Stimulated activated CD8-positive, alpha-beta memory T cell treated with anti-CD3 and anti-CD28 coated beads, Interleukin-7, amount 100 ng/mL, for 48 hours (primary cell): ENCODE measurements around the gene ZNF200.
A peak's percentile ranks its signal among the peaks of the same experiment; 100 is the strongest.
"Not testable (repeated sequence)": the region's sequence is repeated elsewhere in the genome, so short reads cannot be mapped to it uniquely, and the experiment has no call there.

Experiments used
- DNase-seq, 2 donors: peaks; one replicate each; pipeline ENCODE4 v3.0.0-alpha.2; 2020; ENCODE audit warnings: low read depth in 1 of 2; ENCODE audit errors: extremely low read depth in 1 of 2

The ZNF200 gene

DNA sequence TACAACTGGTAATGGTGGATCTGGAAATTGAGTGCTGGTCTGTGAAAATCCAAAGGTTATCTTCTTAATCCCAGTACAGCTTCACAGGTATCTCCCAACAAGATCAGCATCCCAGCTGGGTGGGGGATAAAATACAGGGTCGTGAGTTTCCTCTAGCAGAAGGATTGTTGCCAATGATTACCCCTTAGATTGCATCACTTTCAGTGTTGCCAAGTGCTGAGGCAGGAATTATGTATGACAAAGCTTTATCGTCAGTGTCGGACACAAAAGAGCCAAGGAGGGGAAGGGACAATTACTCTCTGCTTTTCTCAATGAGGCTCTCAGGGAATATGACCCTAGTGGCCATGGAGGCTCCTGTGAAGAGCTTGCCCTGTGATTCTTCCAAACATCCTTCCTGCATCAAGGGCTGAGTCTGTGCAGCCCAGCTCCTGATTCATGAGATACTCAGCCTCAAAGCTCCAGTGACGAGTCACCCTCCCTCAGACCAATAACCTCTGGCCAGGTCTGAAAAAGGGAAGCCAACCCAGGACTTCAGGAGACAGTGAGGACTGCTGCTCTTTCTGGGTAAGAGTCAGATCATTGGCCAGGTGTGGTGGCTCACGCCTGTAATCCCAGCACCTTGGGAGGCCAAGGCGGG lies 31.9 kb downstream of the ZNF200 start:
- DNase-seq, result no peak

DNA sequence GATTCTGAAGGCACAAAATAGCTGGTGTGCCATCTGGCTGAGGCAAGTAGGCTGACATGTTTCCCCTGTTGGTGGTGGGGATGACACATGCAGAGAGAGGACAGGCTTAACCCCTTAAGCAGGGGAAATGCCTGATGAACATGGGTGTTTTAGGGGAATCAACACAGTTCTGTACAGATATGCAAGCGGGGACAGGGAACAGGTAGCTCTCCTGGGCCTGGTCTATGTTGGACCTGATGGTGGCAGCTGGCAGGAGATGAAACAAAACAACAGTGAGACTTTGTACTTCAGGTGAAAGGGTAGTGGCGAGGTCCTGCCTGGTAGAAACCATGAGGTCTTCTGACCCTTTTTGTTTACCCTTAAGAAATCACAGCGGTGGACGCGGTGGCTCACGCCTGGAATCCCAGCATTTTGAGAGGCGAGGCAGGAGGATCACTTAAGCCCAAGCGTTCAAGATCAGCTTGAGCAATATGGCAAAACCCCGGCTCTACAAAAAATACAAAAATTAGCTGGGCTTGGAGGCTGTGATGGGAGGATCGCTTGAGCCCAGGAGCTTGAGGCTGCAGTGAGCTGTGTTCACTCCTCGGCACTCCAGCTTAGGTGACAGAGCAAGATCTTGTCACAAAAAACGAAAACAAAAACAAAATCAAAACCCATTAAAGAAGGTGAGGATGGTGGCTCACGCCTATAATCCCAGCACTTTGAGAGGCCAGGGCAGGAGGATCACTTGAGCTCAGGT lies 36.5 kb downstream of the ZNF200 start:
- no peak for DNase-seq

GRCh38 chr16:3197694-3198333 lies 37.1 kb downstream of the ZNF200 start:
- not testable (repeated sequence) for DNase-seq

DNA sequence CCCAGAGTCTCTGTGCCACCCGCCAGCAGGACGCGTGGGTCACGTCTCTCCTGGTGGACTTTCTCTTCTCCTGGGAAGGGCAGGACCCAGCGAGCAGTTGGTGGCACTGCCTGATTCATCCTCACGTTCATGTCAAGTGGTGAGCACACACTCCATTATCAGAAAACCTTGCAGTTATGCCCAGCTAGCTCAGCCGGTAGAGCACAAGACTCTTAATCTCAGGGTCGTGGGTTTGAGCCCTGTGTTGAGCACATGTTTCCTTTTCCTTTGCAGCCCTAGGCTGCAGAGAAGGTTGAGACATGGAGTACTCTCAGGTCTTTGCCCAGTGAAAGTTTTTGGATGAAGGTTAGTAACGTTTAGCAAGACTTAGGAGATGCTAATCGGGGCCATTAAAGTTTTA lies 39.0 kb downstream of the ZNF200 start:
- no peak for DNase-seq

DNA sequence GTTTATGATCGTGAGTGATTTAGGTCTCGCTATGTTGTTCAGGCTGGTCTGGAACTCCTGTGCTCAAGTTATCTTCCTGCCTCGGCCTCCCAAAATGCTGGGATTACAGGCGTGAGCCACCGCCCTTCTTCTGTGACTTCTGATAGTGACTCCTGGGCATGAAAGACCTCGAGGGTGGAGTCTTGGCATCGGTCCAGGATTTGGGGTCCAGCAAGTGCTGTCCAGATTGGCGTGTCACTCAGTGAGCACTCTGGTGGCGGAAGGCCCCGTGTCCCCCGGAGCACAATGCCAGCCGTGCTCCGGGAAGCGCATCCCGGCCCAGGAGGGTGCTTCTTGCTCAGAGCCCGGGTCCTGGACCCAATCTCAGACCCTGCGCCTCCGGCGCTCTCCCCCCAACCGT lies 40.2 kb downstream of the ZNF200 start:
- DNase-seq, result no peak

GRCh38 chr16:3193221-3194212 lies 41.4 kb downstream of the ZNF200 start:
- DNase-seq, result no peak

- DNase-seq, result no peak
Observed at GRCh38 chr16:3192476-3193019, 42.4 kb downstream of the ZNF200 start.

DNA sequence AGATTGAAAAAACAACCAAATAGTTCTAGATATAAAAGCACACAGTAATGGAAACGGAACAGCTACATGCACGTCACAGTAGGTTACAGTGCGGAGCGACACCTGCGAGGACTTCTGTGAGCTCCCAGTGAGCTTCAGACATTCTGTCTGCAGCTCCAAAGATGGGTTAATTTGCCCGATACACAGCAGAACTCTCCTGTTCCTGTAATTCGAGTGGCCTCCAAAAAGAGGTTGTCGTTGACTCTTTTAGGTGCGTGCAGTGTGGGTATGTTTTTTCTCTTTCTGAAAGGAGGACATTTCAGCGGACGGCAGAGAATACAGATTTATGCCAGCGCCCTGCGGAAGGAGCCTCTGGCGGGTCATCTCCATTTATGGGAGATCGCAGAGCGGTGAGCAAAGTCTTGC lies 44.0 kb downstream of the ZNF200 start:
- no peak for DNase-seq

DNA sequence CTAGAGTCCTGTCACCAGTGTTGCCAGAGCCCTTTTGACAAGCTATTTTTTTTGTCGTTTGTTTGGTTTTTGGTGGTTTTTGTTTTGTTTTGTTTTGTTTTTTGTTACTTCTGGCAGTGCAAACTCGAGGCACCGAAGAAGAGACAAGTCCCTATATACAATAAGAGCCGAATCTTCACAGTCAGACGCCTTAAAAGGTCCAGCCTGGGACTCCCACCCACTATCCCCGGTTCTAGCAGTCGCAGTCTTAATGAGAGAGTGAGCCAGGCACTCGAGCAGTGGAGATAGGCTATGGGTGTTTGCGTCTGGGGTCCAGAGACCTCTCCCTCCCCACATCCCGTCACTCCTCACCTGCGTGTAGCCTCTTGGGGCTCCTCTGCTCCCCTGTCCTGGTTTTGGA lies 45.1 kb downstream of the ZNF200 start:
- DNase-seq, result no peak

DNA sequence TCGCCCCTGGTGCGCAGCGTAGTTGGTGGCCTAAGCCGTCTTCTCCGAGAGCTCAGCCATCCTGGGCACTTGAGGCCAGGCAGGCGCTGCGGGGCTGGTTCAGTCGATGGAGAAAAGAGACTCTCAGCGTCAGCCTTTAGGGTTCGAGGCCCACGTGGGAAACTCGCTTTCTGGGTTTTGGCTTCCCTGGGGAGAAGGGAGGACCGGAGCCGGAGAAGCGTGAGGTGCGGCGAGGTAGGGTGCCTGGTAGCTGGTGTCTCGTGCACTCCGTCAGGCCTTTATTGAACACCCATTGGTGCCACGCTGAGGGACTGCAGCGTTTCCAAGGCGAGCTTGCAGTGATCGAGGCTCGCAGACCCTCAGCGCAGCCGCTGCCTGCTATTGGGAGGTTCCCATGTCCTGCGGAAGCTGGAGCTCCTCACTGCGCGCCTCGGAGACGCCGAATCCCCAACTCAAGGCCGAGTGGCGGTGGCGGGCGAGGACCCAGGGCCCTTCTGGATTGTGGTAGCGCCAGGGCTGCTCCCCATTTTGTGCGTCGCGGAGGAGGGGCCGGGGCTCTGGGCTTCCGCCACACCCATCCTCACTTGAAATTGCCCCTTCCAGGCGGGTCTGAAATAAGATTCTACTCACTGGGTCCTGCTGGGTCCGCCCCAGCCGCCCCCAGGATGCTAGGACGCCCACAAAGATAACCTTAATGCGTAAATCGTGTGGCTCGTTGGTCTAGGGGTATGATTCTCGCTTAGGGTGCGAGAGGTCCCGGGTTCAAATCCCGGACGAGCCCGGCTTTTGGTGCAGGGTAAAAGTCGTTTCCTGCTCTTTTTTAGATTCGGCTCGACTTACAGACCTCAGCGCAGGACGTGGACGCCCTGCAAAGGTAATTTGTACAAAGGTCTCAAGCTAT lies 45.8 kb downstream of the ZNF200 start:
- peak; percentile 40 to 61 for DNase-seq

GRCh38 chr16:3188675-3188924 lies 46.4 kb downstream of the ZNF200 start:
- DNase-seq, result no peak

GRCh38 chr16:3187798-3188674 lies 46.9 kb downstream of the ZNF200 start, which contains the start of gene OR1F1:
Gene OR1F1 (plus strand): TSS chr16:3188204.
- peak; percentile 64 to 85 for DNase-seq

DNA sequence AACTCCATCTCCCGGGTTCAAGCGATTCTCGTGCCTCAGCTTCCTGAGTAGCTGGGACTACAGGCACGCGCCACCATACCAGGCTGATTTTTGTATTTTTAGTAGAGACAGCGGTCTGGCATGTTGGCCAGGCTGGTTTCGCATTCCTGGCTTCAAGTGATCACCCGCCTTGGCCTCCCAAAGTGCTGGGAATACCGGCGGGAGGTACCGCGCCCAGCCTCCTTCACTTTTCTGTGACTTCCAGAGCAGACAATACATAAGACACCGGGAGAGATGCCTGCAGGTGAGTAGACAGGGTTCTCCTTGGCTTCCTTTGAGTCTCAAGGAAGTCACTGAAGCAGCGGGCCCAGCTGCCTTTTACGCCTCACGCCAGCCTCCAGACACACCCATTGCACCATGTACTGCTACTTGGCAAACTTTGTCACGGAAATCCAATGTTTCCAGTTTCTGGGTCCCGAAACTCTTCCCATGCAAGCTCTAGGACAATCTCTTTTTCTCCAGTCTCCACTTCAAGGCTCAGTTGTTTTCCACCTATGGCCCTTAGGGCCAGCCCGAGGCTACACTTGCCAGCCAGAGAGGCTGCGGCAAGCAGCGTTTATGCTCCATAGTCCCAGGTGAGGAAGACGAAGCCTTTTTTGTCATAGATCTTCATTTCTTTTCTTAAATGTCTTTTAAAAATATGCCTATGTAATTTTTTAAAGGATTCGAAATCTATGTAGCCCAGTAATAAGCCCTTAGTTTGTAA lies 47.8 kb downstream of the ZNF200 start:
- no peak for DNase-seq

DNA sequence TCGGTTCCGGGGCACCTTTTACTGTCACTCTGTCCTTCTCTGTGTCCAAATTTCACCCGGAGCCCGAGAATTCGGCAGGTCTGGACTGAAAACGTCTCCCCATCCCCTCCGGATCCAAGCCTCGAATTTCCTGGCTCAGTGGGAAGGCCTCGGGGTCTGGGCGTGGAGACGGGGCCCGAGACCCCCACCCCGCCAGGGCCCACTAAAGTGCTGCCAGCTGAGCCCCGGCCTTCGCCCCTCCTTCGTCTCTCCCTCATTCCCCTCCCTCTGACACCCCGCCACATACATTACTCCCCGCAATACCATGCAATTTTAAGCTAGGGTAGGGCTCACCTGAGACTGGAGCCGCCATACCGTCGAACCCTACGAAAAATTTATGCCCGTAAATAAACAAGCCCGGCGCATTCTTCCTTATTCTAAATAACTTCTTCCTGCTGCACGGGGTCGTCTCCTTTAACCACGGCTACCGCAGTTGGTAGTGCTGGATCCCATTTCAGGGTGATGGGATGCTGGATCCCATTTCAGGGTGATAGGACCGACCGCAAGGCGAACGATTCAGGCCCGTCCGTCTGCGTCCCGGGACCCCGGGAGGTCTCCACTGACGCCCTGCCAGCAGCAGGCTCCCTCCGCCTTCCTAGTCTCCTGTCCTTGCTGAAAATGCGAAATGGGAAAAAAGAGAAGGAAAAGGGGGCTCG lies 51.4 kb downstream of the ZNF200 start:
- DNase-seq, result no peak

DNA sequence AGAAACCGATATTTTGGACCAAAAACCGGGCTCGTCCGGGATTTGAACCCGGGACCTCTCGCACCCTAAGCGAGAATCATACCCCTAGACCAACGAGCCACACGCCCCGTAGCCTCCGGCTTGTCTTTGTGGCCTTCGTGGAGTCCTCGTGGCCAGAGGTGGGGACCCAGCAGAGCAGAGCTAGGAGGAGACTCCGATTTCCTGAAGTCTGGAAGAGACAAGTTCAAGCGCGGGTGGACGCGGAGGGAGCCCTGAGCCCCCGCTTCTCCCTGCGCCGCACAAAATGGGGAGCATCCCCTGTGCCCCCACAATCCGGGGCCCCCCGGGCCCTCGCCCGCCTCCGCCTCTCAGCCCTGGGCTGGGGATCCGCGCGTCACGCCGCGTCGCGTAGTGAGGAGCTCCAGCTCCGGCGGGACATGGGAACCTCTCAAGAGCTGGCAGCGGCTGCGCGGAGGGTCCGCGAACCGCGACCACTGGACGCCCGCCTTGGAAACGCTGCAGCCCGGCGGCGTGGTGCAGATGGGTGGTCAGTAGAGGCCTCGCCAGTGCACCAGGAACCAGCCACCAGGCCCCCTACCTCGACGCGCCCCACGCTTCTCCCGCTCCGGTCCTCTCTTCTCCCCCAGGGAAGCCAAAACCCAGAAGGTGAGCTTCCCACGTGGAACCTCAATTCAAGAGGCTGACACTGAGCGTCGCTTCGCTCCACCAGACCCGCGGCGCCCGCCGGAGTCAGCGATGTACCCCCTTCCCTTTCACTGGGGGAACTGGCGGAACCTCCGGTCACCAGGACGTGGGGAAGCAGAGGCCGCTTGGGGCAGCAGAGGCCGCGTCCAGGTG lies 52.1 kb downstream of the ZNF200 start:
- DNase-seq, result peak in 1 of 2 donors; percentile 64

DNA sequence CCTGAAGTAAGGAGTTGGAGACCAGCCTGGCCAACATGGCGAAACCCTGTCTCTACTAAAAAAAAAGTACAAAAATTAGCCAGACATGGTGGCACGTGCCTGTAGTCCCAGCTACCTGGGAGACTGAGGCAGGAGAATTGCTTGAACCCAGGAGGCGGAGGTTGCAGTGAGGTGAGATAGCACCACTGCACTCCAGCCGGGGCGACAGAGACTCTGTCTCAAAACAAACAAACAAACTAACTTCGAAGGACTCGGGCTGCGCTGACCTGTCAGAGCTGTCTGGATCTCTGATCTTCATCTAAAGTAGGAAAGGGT lies 52.7 kb downstream of the ZNF200 start:
- not testable (repeated sequence) for DNase-seq

DNA sequence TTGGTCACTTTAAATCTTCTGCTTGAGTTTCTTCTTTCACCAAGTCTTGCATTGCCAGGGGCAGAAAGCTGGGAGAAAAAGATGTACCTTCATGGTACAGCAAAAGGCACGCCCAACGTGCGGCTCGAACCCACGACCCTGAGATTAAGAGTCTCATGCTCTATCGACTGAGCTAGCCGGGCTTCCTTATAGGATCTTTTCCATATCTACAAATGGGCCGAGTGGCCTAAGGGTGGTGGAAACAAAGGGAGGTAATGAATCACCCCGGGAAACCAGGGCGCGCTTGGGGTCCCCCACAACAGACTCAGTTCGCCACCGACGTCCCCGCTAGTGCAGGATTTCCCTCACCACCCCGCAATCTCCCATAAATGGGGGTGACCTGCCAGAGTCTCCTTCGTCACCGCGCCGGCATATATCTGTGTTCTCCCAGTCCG lies 54.5 kb downstream of the ZNF200 start:
- no peak for DNase-seq
